Activated CD4-positive, alpha-beta T cell treated with anti-CD3 and anti-CD28 coated beads, Interleukin-2, Interleukin-6, amounts not matched to agents 100 ng/mL and 50 ng/mL, durations not matched to agents 16 hours and 8 hours (primary cell): ENCODE measurements around the gene REXO5.
"Not testable (repeated sequence)": the region's sequence is repeated elsewhere in the genome, so short reads cannot be mapped to it uniquely, and the experiment has no call there.

Experiments
- DNase-seq: peaks from one replicate; pipeline ENCODE4 v3.0.0-alpha.2; 2020

REXO5 gene, protein sequence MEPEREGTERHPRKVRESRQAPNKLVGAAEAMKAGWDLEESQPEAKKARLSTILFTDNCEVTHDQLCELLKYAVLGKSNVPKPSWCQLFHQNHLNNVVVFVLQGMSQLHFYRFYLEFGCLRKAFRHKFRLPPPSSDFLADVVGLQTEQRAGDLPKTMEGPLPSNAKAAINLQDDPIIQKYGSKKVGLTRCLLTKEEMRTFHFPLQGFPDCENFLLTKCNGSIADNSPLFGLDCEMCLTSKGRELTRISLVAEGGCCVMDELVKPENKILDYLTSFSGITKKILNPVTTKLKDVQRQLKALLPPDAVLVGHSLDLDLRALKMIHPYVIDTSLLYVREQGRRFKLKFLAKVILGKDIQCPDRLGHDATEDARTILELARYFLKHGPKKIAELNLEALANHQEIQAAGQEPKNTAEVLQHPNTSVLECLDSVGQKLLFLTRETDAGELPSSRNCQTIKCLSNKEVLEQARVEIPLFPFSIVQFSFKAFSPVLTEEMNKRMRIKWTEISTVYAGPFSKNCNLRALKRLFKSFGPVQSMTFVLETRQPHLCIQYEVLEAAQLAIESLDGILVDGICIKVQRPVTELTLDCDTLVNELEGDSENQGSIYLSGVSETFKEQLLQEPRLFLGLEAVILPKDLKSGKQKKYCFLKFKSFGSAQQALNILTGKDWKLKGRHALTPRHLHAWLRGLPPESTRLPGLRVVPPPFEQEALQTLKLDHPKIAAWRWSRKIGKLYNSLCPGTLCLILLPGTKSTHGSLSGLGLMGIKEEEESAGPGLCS

GRCh38 chr16:20806168-20807050, at the start of gene REXO5, which contains the start of gene ERI2:
TSS of gene REXO5 (plus strand) at chr16:20806527. CDS start at chr16:20806954, 427 bp downstream.
TSS of gene ERI2 (minus strand) at chr16:20806472. CDS start at chr16:20806430, 42 bp downstream.
- peak; percentile 88 for DNase-seq

- no peak for DNase-seq
Observed at GRCh38 chr16:20760346-20760745, 46.0 kb upstream of the REXO5 start.

GRCh38 chr16:20761175-20761574, 45.2 kb upstream of the REXO5 start:
- DNase-seq = no peak

DNA sequence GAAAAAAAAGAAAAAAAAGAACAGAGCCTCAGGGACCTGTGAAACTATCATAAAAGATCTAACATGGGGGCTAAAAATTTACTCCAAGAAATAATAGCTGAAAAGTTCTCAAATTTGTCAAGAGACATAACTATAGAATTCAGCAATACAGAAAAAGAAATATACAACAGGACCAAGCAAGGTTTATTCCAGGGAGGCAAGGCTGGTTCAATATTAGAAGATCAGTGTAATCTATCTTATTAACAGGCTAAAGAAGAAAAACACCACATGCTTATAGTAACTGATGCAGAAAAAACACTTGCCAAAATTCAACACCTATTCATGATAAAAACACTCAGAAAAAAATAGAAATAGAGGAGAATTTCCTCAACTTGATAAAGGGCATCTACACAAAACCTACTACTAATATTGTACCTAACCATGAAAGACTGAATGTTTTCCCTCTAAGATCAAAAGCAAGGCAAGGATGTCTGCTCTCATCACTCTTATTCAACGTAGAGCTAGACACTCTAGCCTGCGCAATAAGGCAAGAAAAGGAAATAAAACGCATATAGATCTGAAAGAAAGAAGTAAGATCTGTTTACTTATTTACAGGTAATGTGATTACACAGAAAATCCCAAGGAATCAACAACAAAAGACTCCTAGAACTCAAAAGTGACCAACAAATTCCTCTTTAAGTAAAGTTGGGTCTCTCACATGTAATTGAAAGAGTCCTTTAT, 43.8 kb upstream of the REXO5 start:
- no peak for DNase-seq

- DNase-seq = peak; percentile 76
Observed at GRCh38 chr16:20763461-20764232, 42.7 kb upstream of the REXO5 start, which contains the start of gene ACSM3. TSS of gene ACSM3 (plus strand) at chr16:20764014. CDS start at chr16:20770035, 6,021 bp downstream.

- not testable (repeated sequence) for DNase-seq
Observed at GRCh38 chr16:20764448-20764847, 41.9 kb upstream of the REXO5 start.

DNA sequence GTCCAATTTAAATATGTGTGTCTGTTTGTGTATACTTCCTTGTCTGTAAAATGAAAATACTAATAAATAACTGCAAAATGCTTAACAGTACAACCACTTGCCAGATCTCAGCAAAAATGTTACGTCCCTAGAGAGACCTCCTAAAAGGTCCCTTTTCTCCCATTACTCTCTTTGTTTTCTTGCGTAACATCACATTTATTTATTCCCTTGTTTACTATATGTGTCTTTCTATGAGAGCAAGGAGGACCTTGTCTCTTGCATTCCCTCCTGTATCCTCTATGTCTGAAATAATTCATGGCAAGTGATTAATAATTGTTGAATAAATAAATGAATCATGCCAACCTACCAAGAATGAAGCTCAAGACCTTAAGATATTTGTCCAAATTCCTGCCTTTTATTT, 40.6 kb upstream of the REXO5 start:
- DNase-seq = no peak

DNA sequence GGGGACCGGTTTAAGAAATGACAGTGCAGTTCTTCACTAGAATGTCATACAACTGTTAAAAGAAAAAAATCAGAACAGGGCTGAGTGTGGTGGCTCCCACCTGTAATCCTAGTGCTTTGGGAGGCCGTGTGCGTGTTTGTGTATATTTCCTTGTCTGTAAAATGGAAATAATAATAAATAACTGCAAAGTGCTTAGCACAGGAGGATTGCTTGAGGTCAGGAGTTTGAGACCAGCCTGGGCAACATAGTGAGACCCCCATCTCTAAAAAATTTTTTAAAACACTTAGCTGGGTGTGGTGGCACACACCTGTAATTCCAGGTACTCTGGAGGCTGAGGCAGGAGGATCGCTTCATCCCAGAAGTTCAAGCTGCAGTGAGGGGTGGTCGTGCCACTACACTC, 40.0 kb upstream of the REXO5 start:
- no peak for DNase-seq

DNA sequence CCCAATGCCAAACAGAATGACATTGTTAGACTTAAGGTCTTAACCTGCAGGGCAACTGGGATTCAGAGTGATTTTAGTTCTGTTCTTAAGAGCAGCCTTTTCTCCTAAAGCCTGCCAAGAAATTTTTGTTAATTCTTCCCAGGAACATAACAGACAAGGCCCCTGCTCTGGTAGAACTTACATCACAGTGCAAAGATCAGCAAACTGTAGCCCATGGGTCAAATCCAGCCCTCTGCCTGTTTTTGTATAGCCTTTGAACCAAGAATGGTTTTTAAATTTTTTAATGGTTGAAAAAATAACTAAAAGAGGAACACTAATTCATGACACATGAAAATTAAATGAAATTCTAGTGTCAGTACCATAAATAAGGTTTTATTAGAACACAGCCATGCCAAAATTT, 38.8 kb upstream of the REXO5 start:
- DNase-seq = no peak

- no peak for DNase-seq
Observed at GRCh38 chr16:20768121-20768520, 38.2 kb upstream of the REXO5 start.

GRCh38 chr16:20768818-20769217, 37.5 kb upstream of the REXO5 start:
- no peak for DNase-seq

DNA sequence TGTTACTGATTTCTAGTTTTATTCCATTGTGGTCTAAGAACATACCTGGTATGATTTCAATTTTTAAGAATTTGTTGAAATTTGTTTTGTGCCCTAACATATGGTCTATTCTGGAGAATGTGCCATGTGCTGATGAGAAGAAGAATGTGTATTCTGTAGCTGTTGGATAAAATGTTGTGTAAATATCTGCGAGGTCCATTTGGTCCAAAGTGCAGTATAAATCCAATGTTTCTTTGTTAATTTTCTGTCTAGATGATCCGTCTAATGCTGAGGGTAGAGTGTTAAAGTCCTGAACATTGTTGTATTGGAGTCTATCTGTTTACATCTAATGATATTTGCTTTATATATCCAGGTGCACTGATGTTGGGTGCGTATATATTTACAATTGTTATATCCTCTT, 32.6 kb upstream of the REXO5 start:
- DNase-seq = no peak

DNA sequence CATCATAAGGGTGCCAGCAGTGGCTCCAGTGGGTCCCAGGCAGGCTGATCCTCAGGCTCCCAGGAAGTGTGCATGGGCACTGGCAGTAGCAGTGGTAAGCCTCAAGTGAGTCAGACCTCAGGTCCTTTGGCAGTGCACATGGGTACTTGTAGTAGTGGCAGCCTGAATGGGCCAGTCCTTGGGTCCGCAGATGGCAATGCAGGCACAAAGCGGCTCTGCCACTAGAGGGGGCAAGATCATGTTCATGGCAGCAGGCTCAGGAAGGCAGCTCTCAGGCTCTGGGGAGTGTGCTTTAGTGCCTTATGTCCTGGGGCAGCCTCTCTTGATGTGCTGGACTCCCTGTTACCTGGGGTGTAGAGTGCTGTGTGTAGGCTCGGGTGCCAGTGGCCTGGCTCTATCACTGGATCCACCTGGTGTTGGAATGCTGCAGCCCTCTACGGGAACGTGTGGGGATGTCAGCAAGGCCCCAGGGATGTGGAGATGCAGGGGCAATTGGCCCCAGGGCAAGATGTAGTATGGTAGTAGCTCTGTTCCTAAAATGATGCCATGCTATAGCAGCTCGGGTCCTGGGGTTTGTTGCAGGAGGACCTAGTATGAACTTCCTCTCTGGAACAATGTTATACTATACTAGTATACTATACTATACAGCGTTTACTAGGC, 31.5 kb upstream of the REXO5 start:
- peak; percentile 80 for DNase-seq

DNA sequence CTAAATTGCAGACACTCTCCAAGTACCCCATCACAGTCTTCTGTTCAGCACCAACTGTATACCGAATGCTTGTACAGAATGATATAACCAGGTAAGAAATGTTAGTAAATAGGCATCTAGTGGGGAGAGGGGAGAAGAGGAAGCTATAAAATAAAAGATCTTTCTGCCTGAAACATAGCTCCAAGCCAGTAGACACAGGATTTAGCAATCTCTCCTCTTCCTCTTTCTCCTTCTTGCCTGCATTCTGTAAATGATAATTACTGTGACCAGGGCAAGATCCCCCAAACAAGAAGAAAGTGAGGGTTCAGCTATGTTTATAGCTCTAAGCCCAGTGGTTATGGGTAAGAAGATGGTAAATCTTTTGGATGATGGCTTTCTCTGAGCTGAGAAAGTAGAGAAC, 24.6 kb upstream of the REXO5 start:
- no peak for DNase-seq

GRCh38 chr16:20782470-20782869, 23.9 kb upstream of the REXO5 start:
- DNase-seq = no peak

DNA sequence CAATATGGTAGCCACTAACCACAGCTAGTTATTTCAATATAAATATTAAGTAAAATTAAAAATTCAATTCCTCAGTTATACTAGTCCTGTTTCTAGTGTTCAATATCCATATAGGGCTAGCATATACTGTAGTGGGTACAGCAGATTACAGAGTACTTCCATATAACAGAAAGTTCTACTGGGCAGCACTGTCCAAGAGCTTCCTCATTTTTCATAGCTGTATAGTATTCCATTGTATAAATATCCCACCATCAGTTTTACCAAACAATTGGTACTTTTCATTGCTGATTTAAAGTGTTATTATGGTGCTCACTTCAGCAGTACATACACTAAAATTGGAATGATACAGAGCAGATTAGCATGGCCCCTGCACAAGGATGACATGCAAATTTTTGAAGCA, 22.1 kb upstream of the REXO5 start:
- DNase-seq = no peak

- DNase-seq = no peak
Observed at GRCh38 chr16:20789130-20789529, 17.2 kb upstream of the REXO5 start.

DNA sequence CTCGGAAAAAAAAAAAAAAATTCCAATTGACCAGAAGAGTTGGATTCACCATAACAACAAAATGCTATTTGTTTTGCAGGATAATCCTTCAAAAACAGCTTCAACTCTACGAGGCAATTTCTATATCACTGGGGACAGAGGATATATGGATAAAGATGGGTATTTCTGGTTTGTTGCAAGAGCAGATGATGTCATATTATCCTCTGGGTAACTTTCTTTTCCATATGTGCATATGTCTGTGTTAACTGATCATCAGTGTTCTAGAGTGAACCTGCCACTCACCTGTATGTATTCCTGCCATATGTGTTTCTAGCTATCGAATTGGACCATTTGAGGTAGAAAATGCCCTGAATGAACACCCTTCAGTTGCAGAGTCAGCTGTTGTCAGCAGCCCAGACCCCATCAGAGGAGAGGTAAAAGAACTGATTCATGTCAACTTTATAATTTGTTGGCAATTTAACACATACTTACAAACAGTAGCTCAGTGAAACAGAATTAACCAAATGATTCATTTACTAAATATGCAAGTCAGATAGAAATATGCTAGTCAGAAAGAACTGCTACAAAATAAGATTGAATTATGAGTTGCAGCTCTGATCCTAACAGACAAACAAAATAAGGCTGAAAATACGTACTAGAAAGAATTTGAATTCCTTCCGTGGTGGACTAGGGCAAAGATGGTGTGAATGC, 14.3 kb upstream of the REXO5 start:
- no peak for DNase-seq

DNA sequence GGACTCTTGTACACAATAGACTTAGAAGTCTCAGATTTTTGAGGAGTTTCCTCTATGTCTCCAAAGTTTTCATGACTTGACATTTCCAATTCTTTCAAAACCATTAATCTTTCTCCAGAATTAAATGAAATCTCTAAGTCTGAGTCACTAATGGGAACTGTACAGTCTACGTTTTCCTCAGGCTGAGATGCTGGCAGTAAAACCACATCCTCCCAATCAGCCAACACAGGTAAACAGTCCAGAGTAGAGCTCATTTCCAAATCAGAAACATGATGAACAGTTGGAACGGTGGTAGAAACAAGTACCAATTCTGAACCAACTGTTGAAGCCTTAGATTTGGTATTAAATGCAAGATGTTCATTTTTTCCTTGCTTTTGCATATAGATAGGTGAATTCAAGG, 8.0 kb upstream of the REXO5 start:
- no peak for DNase-seq

DNA sequence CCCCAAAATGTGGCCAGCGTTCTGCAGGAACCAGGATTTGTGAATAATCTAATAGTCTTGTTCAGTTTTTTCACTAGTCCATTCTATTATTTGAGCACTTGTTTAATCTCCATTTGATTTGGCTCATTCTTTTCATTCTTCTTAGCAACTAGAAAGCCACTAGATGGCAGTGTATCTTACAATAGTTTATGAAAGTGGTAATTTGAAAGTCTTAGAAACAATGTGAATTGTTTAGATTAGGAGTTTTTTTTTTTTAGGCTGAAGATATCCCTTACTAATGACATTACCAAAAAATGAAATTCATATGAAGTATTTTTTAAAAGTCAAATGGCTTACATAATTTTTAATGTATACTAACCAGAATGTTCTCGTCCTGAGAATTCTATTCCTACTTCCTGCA, 6.7 kb upstream of the REXO5 start:
- DNase-seq = no peak
